GM13976 (cell line): ENCODE results near the gene MALL.
"Not testable (repeated sequence)": the region's sequence is repeated elsewhere in the genome, so short reads cannot be mapped to it uniquely, and the experiment has no call there.

Experiments
- DNase-seq: peaks from one replicate; pipeline ENCODE4 v3.0.0; 2012; ENCODE audit warnings: low spot score
- in situ Hi-C: fragments of 300-500 bp; cut with MboI; formaldehyde crosslinking; loops from one replicate; pipeline ENCODE4 v1.12.0; 2022; ENCODE audit warnings: low sequenced_read_pairs, mixed read lengths, inconsistent platforms; ENCODE audit not compliant: unreplicated experiment

MALL gene

DNA sequence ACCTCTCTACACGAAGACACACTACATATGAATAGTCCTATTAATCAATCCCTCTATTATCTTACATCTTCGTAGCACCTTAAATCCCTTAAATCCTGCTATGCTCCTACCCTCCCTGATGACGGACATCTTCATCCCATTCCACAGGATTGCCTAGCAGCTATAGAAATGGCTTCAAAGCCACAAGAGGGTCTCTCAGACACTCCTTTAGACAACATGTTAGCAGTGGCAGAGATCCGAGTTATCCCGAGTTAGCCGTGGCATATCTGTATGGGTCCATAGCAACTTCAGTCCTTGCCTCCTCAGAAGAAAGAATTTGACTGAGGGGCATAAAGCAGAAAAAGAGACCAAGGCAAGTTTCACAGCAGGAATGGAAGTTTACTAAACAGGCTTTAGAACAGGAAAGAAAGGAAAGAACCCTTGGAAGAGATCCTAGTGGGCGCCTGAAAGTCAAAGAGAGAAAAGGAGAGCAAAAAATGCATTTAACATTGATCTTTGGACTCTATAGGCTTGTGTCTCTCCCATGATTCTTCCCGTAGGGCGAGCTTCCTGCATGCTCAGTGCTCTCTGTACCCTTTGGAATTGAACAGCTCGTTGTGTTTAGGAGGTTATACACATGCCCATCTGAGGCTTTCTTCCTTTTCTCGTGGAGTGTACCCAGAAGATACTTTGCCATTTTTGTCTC, 56.5 kb downstream of the MALL start:
- in situ Hi-C loops = not testable (repeated sequence)

DNA sequence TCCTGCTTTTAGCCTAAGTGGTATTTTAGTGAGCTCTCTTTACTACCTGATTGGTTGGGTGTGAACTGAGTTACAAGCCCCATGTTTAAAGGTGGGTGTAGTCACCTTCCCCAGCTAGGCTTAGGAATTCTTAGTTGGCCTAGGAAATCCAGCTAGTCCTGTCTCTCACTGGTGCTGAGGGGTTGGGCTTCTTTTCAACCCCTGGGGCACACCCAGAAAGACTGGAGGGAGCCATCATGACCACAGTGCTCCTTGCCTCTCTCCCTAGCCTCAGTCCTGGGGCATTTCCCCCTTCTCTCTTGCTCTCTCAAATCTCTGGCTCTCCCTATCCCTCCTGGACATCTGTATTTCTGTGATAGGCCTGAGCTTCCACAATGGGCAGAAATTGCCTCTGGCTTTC, 57.6 kb downstream of the MALL start:
- DNase-seq, in situ Hi-C loops: not testable (repeated sequence)

More for the DNA sequence above, 56.5 kb downstream of the MALL start:
- not testable (repeated sequence) for DNase-seq

DNA sequence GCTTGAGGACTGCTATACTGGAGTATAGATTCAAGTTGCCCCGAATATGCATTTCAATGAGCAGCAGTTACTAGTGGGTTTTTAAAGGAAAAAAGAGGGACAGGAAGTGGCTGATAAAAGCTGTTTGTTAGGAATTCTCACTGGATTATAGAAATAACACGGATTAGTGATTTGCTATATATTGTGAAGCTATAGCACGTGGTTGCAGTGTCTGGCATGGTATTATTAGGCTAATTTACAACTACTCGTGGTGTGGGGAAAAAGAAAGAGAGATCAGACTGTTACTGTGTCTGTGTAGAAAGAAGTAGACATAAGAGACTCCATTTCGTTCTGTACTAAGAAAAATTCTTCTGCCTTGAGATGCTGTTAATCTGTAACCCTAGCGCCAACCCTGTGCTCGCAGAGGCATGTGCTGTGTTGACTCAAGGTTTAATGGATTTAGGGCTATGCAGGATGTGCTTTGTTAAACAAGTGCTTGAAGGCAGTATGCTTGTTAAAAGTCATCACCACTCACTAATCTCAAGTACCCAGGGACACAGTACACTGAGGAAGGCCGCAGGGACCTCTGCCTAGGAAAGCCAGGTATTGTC, 59.7 kb downstream of the MALL start:
- in situ Hi-C loops, DNase-seq: not testable (repeated sequence)

DNA sequence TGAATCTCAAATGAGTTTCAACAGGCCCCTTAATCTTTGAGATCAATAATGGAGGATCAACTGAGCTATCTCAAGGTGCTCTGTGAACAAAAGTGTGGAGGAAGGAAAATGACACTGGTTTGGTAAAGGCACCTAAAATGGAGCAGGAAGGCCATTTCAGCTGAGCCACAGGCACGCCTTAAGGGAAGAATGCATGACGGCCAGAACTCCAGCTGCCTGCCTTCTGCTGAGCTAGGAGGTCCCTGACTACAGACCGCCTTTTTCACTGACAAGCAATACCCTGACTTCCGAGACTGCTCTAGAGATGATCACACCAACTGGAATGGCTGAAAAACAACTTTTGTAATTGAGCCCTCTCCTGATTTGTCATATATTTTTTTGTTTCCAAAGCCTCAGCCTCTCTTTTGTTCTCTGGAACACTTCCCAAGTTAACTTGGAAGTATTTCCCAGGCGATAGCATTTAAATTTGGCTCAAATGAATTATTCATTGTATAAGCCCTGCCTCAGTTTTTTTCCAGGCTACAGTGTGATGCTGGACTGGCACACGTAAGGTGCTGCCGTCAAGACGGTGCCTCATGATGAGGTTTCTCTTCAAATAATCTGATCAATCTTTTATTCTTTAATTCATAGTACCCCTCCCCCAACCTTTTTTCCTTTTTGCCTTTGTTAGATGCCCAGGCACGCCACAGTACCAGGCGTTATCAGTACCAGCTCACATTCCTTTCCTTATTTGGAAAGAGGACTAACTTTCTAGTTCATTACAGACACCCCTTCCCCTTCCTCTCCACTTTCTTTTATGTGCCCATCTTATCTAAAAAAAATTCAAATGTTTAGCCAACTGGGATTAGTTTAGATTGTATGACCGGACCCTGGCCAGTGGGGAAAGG, 60.9 kb downstream of the MALL start:
- in situ Hi-C loops, DNase-seq: not testable (repeated sequence)

DNA sequence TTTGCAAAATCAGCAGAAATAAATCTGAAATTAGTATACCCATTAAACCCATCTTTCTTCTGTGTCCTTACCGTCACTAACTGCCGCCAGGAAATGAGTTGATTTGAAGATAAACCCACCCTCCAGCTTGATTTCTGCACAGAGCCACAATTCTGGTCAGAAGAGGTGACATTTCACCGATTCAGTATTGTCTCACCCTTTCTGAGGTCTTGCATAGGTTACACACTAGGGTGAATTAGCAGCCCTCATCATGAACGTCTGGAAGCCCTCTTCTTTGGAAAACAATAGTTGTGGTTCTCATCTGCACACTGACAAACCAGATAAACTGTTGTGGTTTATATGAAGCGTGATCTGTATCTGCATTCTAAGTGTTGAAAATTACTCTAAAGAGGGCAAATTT, 61.9 kb downstream of the MALL start:
- in situ Hi-C loops, DNase-seq: not testable (repeated sequence)

DNA sequence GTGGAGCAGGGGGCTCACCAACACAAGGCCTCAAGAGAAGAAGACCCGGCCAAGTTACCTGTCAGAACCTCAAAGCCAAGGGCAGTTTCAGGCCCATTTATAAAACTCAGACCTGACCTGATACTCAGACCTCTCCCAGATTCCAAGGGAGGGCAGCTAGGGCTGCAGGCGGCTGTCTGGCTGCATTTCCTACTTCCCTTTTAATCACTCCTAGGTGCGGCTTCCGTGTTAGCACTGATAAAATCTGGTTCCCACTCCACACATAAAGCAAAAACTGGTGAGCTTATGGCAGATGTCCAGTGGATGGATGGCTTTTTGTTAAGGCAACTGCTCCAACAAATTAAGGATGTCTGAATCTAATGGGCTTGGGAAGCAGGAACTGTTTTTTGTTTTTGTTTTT, 63.5 kb downstream of the MALL start:
- DNase-seq, in situ Hi-C loops: not testable (repeated sequence)

DNA sequence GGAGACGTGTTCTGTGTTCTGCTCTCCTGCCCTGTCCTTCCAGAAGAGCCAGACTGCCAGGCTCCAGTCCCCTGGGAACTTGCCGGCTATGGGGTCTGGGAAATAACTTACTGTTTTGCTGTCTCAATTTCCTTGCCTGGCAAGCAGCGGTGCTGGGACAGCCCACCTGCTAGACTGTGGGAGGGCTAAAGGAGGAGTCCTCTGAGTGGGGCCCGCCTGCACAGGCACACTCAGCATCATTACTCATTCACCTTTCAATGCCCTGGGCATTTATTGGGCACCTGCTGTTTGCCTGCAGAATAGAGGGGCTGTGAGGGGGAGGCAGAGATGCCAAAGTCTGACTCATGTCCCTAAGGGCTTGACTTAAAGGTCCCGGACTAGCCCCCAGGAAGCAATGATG, 65.4 kb downstream of the MALL start:
- in situ Hi-C loops, DNase-seq: not testable (repeated sequence)

DNA sequence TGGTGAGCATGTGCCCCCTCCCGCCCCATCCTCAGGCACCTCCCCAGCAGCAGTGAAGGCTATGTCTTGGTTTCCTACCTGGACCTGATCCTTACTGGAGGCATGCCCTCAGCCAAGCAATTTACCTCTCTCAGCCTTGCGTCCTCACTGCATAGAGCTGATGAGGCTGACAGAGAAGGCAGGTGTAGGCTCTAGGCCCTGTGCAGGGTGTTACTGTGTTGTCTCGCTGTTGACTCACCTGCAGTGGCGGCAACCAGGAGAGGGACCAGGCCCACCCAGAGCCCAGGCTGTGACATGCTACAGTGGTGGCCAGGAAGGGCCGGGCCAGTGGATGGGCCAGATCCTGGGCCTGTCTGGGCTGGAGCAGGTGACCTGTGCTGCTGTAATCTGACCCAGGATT, 65.9 kb downstream of the MALL start:
- DNase-seq, in situ Hi-C loops: not testable (repeated sequence)

DNA sequence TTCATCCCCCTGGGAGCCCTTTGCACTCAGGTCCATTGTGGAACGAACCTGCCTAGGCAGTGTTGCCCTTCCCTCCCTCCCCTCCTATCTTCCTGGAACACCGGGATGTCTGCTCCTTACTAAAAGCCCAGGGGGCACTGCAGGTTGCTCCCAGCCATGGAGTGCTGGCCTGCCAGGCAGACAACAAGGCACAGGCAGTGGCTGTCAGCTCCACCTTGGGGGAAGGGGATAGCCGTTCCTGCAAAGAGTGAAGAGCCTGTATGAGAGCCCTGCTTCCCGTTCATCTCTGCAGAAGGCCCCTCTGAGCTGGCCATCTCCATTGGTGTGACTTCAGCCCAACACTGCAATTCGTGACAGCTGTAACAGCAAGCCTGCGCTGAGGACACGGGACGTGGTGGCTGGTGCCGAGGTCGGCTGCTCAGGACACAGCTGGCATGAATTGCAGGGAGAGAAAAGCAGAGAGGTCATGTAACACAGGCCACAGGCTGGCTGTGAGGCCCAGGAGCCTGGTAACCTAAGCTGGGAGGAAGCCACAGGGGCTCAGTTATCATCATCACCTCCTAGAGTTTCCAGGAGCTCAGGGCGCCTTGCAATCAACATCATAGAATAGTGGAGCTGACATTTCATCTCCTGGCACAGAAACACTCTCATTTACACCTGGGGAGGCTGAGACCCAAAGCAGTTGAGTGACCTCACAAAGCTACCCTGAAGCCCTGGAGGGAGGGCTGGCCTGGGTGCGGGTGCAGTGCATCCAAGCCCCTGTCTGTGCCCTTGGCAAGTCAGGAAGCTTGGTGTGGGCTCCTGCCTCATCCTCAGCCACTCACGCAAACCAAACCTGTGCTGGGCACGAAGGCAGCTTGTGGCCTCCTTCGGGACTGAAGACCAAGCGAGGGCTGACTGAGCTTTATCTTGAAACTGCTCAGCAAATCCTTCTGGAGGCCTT, 67.1 kb downstream of the MALL start:
- DNase-seq, in situ Hi-C loops: not testable (repeated sequence)

DNA sequence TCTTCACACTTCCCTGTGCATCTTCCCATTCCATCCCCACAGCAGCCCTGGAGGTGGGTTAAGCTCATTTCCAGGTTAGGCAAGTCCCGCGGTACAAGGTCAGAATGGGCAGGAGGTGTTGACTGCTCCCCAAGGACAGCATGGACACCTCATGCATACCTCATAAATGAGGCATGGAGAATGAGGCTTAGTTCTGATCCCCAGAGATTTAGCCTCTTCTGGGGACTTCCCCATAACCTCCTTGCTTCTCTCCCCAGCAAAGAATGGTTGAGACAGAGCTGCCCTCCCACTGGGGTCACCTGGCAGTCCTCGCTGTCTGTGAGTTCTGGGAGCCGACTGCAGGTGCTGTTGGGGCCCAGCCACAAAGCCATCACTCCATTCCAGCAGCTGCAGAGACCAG, 68.4 kb downstream of the MALL start:
- DNase-seq, in situ Hi-C loops: not testable (repeated sequence)

DNA sequence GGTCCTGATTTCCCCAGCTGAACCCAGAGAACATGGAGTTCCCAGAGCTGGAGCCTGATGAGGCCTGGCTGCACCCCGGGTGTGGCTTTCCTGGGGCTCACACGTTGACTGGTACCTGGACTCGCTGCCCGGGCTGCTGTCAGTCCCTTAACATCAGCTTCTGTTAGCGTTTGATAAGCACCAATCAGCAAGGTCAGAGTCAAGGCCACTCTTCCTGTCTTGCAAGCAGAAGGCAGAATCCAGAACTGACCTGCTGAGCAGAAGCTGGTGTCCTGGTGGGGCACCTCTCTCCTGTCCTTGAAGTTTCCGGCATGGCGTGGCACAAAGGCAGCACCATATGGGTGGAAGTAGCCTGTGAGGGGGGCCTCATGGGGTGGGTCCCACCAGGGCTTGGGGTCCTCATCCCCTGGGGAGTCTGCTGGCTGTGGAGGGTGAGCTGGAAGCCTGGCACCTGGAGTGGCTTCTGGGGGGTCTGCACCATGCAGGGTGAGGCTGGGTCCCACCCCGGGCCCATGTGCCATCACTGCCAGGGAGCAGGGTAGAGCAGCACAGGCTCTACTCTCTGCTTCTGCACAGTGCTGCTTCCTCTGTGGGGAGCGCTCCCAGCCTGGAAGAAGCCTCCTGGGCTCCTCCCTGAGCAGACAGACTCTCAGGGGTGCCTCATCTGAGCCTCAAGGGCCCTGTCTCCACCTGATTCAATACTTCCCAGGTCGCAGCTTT, 73.5 kb downstream of the MALL start:
- in situ Hi-C loops = not testable (repeated sequence)

DNA sequence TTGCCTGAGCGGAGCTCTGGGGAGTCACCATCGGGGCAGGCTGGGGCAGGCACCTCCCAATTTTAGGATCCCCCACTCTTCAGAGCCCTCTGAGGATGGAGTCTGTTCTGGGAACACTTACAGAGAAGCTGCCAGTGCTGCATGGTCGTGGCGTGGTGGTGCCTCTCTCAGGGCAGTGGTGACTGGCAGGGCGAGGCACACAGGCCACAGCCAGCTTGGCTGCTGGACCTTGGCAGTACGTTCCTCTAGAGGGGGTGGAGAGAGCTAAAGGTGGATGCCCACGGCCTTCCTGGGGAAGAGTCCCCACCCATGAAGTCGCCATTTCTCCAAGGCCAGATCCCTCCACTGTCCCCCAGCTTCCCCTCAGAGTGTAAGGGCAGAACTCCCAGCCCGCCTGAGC, 78.3 kb downstream of the MALL start:
- in situ Hi-C loops, DNase-seq: not testable (repeated sequence)

More for the DNA sequence above, 73.5 kb downstream of the MALL start:
- not testable (repeated sequence) for DNase-seq

DNA sequence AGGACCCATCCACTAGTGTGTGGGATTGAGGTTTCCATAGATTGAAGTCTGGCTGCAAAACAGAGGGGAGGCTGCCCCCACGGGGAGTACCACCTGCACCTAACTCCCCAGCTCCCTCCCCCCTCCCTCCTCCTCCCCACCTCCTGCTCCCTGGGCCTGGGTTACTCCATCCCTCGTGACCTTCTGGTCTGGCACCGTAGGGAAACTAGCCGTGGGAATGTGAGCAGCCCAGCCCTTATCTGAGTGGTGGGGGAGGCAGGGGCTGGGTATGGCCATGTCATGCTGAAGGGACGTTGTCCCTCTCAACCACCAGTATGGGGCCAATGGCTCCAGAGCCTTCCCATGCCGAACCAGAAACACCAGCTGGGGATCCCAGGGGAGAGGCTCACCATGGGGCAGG, 80.2 kb downstream of the MALL start:
- in situ Hi-C loops, DNase-seq: not testable (repeated sequence)

DNA sequence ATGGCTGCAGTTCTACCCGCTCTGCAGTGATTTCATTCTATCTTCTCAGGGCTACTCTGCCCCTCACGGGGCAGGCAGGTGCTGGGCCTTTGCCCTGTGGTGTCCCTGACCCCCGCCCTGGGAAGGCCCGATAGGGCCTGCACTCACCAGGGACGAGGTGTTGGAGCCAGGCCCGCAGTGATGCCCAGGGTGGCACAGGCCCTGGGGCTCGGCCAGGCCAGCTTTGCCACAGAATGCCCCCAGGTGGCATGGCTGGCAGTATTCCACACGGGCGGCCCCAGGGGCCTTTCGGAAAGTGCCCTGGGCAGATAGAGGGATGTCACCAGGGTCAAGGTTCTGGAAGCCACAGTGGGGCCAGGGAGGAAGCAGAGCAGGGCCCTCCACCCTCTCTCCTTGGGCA, 80.7 kb downstream of the MALL start:
- in situ Hi-C loops, DNase-seq: not testable (repeated sequence)
